HepG2 (cell line): ENCODE measurements around the gene RABGGTA. TPM values are rescaled to one million over a fixed set of nuclear protein-coding genes. Genes with fewer than 3 reads are reported as not detected.
A peak's percentile ranks its signal among the peaks of the same experiment; 100 is the strongest.

Experiments used
- ATAC-seq: fragments of 200-7000 bp; cut with Tn5 transposase; 3 replicates; pipeline ENCODE4 v1.9.1; 2020; ENCODE audit warnings: mild to moderate bottlenecking, moderate library complexity
- BruUV-seq: library from RNA; stranded (reverse); fragments of 400-500 nt; replicated peaks from 2 replicates; lab custom pipeline; 2021; lab: Mats Ljungman, UMichigan
- CTCF ChIA-PET: fragments of 300-600 bp; formaldehyde crosslinking; extraction: SDS; loops from one replicate; lab custom pipeline; 2021; ENCODE audit warnings: low total read pairs, inconsistent platforms, low intra/inter-chr PET ratio; lab: Yijun Ruan, JAX
- POLR2A ChIA-PET: fragments of 350-600 bp; sonication (Branson Sonifier 250); formaldehyde crosslinking; loops from one replicate; lab custom pipeline; 2020; ENCODE audit warnings: antibody characterized with exemption, inconsistent platforms; lab: Yijun Ruan, JAX
- DNase-seq: peaks from one replicate; pipeline ENCODE4 v3.0.0-alpha.2; 2015; ENCODE audit warnings: low spot score
- FAIRE-seq: peaks from 3 replicates; lab custom pipeline; 2011; peaks lifted over from hg19 to GRCh38; lab: Jason Lieb, UNC
- H2AFZ ChIP-seq: one replicate; pipeline ENCODE4 v1.6.1; 2011; ENCODE audit warnings: low read length, inconsistent platforms
- H3K27ac ChIP-seq: fragments of 300-600 bp; 3 replicates; pipeline ENCODE4 v1.8.0; 2011; ENCODE audit warnings: mixed run types, mild to moderate bottlenecking, mixed read lengths, low read length, inconsistent platforms; ENCODE audit not compliant: insufficient read depth; ENCODE audit errors: extremely low read length
- H3K27me3 ChIP-seq, 2 experiments: fragments of 200-600 bp in 1 of 2; 2 replicates in 1 of 2; 3 replicates in 1 of 2; pipeline versions ENCODE4 v1.6.0 to v1.8.0; 2011; ENCODE audit warnings: low read length in 2 of 2, mild to moderate bottlenecking in 2 of 2, moderate library complexity in 2 of 2, inconsistent platforms in 1 of 2; ENCODE audit not compliant: insufficient read depth in 2 of 2, control insufficient read depth in 1 of 2
- H3K36me3 ChIP-seq, 2 experiments: fragments of 200-600 bp in 1 of 2; replicated peaks in 1 of 2; 2 replicates in 1 of 2; 3 replicates in 1 of 2; pipeline versions ENCODE4 v1.5.1 to v1.8.0; 2011; ENCODE audit warnings: low read length in 2 of 2, inconsistent platforms in 1 of 2; ENCODE audit not compliant: insufficient read depth in 2 of 2, control insufficient read depth in 1 of 2
- H3K4me1 ChIP-seq: 2 replicates; pipeline ENCODE4 v1.5.1; 2012; ENCODE audit warnings: low read length, inconsistent platforms; ENCODE audit not compliant: insufficient read depth
- H3K4me2 ChIP-seq: 2 replicates; pipeline ENCODE4 v1.6.0; 2011; ENCODE audit warnings: low read depth, low read length, inconsistent platforms
- H3K4me3 ChIP-seq, 3 experiments: fragments of 200-600 bp in 1 of 3; sonication (generic), shearing (Covaris generic) in 1 of 3; replicated peaks in 1 of 3; 2 replicates each; pipeline ENCODE4 v1.5.1; 2011 to 2016; ENCODE audit warnings: low read length in 3 of 3, inconsistent platforms in 2 of 3, low read depth in 2 of 3, mild to moderate bottlenecking in 2 of 3, control low read depth in 1 of 3, mixed read lengths in 1 of 3; ENCODE audit not compliant: insufficient read depth in 1 of 3
- H3K79me2 ChIP-seq: one replicate; pipeline ENCODE4 v1.6.1; 2011; ENCODE audit warnings: low read length, inconsistent platforms; ENCODE audit not compliant: insufficient read depth
- H3K9ac ChIP-seq: 2 replicates; pipeline ENCODE4 v1.6.0; 2011; ENCODE audit warnings: mild to moderate bottlenecking, low read depth, low read length, inconsistent platforms; ENCODE audit not compliant: insufficient read depth
- H3K9me3 ChIP-seq: 2 replicates; pipeline ENCODE4 v1.5.1; 2012; ENCODE audit warnings: mild to moderate bottlenecking, low read length
- H4K20me1 ChIP-seq: 2 replicates; pipeline ENCODE4 v1.6.0; 2011; ENCODE audit warnings: inconsistent platforms, mild to moderate bottlenecking, low read length, moderate library complexity; ENCODE audit not compliant: insufficient read depth
- BORCS8-MEF2B ChIP-seq: sonication (generic); formaldehyde crosslinking; IDR thresholded peaks from 2 replicates; pipeline ENCODE4 v1.8.0; 2022; ENCODE audit warnings: mild to moderate bottlenecking, missing genetic modification reagents
- CEBPG ChIP-seq: IDR thresholded peaks from 2 replicates; pipeline ENCODE4 v1.6.1; 2016
- HIVEP1 ChIP-seq: sonication (generic); formaldehyde crosslinking; IDR thresholded peaks from 2 replicates; pipeline ENCODE4 v1.4.0; 2020; ENCODE audit warnings: mild to moderate bottlenecking, missing genetic modification reagents
- KDM5B ChIP-seq: sonication (generic); formaldehyde crosslinking; IDR thresholded peaks from 2 replicates; pipeline ENCODE4 v1.4.0; 2020; ENCODE audit warnings: missing genetic modification reagents, mild to moderate bottlenecking, borderline replicate concordance
- KLF15 ChIP-seq: sonication (generic); formaldehyde crosslinking; IDR thresholded peaks from 2 replicates; pipeline ENCODE4 v1.8.1; 2023; ENCODE audit warnings: borderline replicate concordance, mild to moderate bottlenecking, inconsistent platforms, missing genetic modification reagents, mixed read lengths
- POLR2A ChIP-seq, 2 experiments: IDR thresholded peaks; 2 replicates each; pipeline ENCODE4 v1.6.1; 2011; ENCODE audit warnings: low read depth in 2 of 2, low read length in 2 of 2, mild to moderate bottlenecking in 1 of 2, moderate library complexity in 1 of 2; ENCODE audit not compliant: insufficient read depth in 1 of 2
- PRPF4 ChIP-seq: fragments of 200-400 bp; formaldehyde crosslinking; IDR thresholded peaks from 2 replicates; pipeline ENCODE4 v1.6.1; 2016; ENCODE audit warnings: low read length, low read depth; ENCODE audit not compliant: poor library complexity, severe bottlenecking
- RFX5 ChIP-seq: IDR thresholded peaks from 2 replicates; pipeline ENCODE4 v1.6.1; 2011; ENCODE audit warnings: low read depth, low read length, improper control_type of control experiment
- XRCC5 ChIP-seq: fragments of 200-400 bp; formaldehyde crosslinking; optimal IDR thresholded peaks from 2 replicates; pipeline ENCODE3; 2017; ENCODE audit warnings: mild to moderate bottlenecking, low read length
- WGBS: methylation state at CpG from one replicate; pipeline ENCODE4 v1.1.6; 2017; ENCODE audit warnings: low lambda C conversion rate; 5-methylcytosine and 5-hydroxymethylcytosine counted together
- in situ Hi-C: cut with HindIII; loops from 2 replicates; pipeline ENCODE4 v1.10.0; 2017; ENCODE audit warnings: low pct_unique_long_range_greater_than_20kb; ENCODE audit not compliant: extremely low pct_ligation_motif_present
- intact Hi-C: fragments of 100-400 bp; cut with micrococcal nuclease; formaldehyde crosslinking; loops from one replicate; pipeline ENCODE4 v1.10.0; 2022; ENCODE audit not compliant: unreplicated experiment
- polyA plus RNA-seq, 8 experiments: library from polyadenylated mRNA; depleted of rRNA in 3 of 8; stranded (reverse) in 7 of 8; unstranded in 1 of 8; fragments of >200 nt; fragmentation: Illumina TruSeq in 4 of 8; extraction: Trizol in 4 of 8; gene quantifications; 2 replicates each; pipeline versions ENCODE4 v1.2.1 to v1.2.3, GENCODE V29; 2011 to 2016; ENCODE audit warnings: low read depth in 4 of 8, missing spikeins in 1 of 8, mixed read lengths in 1 of 8; ENCODE audit not compliant: insufficient read depth in 1 of 8
- total RNA-seq, 5 experiments: library from RNA; depleted of rRNA; stranded (reverse); fragments of >200 nt; fragmentation: Illumina TruSeq; extraction: Trizol; gene quantifications; 2 replicates each; pipeline ENCODE4 v1.2.3, GENCODE V29; 2016; ENCODE audit warnings: low read depth in 1 of 5
- TF ChIP-seq, protein P1 (sequence below): sonication (generic); formaldehyde crosslinking; IDR thresholded peaks from 2 replicates; pipeline ENCODE4 v1.5.0; 2020; ENCODE audit warnings: mild to moderate bottlenecking, missing genetic modification reagents, borderline replicate concordance
- TF ChIP-seq, protein P2 (sequence below): sonication (generic); formaldehyde crosslinking; IDR thresholded peaks from 2 replicates; pipeline ENCODE4 v1.5.0; 2020; ENCODE audit warnings: mild to moderate bottlenecking, missing genetic modification reagents, moderate library complexity

The RABGGTA gene
- total and polyA plus RNA-seq, 2 of the 13 experiments (the other 11 are each of a cell fraction or from before 2014, with no cell fraction given) = 57.9 to 90.8 TPM

DNA sequence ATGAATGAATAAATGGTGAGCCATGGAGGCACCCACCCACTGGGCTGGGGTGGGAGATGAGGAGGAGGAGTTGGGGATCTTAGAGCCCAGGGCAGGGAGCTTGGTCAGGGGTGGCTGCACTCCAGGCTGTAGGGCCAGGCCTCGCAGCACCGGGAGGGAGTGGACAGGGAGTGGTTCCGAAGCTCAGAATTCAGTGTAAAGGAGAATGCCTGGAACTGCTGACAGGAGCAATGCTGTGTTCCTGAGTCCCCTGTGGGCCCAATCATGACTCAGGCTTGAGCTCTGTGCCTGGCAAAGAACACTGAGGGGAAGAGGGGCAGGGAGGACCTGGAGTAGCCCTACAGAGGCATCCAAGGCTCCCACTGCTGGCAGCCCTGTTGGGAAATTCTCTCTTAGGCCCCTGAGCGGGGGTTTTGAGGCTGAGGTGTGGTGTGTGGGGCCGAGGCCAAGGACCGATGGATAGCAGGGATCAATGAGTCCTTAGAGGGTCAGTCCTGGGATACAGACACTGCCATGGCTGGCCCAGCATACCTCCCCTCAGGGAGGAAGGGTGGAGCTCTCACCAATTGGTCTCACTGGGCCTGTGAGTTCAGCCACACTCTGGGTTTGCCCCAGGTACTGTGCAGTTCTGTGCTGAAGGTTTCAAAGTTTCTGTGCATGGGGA lies 9.5 kb upstream of the RABGGTA start (continued):
- TF ChIP-seq KDM5B (CRISPR knock-in tag) (0 out of 2 replicates have a peak, but pooled peaks have one; percentile 31), BORCS8-MEF2B (CRISPR knock-in tag) (0 out of 2 replicates have a peak, but pooled peaks have one; percentile 53)
- TF ChIP-seq, all 625 proteins: peak for 6

DNA sequence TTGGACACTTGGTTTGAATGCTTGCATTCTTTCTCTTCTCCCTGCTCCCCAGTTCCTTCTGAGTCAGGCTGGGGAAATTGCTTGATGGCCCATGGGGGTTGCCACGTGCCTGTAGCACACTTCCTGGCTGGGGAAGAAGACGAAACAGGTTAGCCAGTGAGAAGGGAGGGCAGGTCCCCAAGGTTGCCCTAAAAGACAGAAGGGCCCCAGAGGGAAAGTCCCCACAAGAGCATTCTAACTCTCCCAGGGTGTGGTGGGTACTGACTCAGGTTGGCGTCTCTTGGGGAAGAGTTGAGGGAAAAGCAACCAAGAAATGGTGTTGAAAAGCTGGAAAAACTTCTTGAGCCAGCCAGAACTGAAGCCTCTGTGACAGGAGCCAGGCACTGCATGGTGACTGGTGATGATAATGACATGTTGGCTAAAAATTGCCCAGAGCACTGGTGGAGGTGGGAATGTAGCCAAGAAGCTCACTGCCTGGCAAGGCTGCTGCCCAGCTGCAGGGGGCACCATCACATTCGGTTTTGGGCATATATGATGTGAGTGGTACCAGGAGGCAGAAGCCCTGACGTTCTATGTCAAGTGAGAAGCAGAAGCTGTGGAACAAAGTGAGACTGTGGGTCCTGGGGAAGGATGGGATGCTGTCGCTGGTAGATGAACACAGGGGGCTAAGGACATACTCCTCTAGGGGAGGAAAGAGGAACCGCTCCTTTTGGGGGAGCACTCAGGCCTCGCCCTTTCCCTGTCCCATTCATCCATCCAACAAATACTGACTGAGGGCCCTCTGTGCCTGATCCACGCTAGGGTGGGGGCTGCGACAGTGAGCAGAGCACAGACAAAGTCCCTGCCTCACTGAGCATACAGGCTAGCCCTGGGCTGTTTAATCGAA lies 8.1 kb upstream of the RABGGTA start:
- ChIA-PET CTCF (no interaction called here), POLR2A (interaction anchor here (0.9 to 4.8 kb wide), 4 partner anchors 9 to 84 kb away, joined by 3 to 27 read pairs (median 3); partner anchors contain the start of genes RABGGTA and TM9SF1)
- Histone ChIP-seq H3K9me3 (no peaks in the 10 kb centered on the region), H3K36me3 (no peaks in the 10 kb centered on the region), H4K20me1 (no peaks in the 10 kb centered on the region), H3K79me2 (peaks cover 2% of the 10 kb centered on the region), H3K4me3 (no peak overlapping the region), H3K4me2 (no peak overlapping the region), H3K27ac (no peak overlapping the region), H3K4me1 (no peaks in the 10 kb centered on the region), H3K27me3 (no peaks in the 10 kb centered on the region), H3K9ac (no peak overlapping the region), H2AFZ (no peak overlapping the region)
- ATAC-seq (no peak), FAIRE-seq (no peak), DNase-seq (no peak)
- intact Hi-C loops = no loop called here
- no TSS peak for BruUV-seq
- 82% methylated on average over 11 of the region's 11 CpGs for WGBS
- in situ Hi-C loops = no loop called here
- TF ChIP-seq RFX5 = peak; percentile 58; the same call in 1 of the 2 replicates
- TF ChIP-seq, protein P1, sequence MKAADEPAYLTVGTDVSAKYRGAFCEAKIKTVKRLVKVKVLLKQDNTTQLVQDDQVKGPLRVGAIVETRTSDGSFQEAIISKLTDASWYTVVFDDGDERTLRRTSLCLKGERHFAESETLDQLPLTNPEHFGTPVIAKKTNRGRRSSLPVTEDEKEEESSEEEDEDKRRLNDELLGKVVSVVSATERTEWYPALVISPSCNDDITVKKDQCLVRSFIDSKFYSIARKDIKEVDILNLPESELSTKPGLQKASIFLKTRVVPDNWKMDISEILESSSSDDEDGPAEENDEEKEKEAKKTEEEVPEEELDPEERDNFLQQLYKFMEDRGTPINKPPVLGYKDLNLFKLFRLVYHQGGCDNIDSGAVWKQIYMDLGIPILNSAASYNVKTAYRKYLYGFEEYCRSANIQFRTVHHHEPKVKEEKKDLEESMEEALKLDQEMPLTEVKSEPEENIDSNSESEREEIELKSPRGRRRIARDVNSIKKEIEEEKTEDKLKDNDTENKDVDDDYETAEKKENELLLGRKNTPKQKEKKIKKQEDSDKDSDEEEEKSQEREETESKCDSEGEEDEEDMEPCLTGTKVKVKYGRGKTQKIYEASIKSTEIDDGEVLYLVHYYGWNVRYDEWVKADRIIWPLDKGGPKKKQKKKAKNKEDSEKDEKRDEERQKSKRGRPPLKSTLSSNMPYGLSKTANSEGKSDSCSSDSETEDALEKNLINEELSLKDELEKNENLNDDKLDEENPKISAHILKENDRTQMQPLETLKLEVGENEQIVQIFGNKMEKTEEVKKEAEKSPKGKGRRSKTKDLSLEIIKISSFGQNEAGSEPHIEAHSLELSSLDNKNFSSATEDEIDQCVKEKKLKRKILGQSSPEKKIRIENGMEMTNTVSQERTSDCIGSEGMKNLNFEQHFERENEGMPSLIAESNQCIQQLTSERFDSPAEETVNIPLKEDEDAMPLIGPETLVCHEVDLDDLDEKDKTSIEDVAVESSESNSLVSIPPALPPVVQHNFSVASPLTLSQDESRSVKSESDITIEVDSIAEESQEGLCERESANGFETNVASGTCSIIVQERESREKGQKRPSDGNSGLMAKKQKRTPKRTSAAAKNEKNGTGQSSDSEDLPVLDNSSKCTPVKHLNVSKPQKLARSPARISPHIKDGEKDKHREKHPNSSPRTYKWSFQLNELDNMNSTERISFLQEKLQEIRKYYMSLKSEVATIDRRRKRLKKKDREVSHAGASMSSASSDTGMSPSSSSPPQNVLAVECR = 0 out of 2 replicates have a peak, but pooled peaks have one; percentile 8
- 0 out of 2 replicates have a peak, but pooled peaks have one; percentile 47 for TF ChIP-seq HIVEP1 (CRISPR knock-in tag)
- no peak for TF ChIP-seq PRPF4
- TF ChIP-seq, protein P2, sequence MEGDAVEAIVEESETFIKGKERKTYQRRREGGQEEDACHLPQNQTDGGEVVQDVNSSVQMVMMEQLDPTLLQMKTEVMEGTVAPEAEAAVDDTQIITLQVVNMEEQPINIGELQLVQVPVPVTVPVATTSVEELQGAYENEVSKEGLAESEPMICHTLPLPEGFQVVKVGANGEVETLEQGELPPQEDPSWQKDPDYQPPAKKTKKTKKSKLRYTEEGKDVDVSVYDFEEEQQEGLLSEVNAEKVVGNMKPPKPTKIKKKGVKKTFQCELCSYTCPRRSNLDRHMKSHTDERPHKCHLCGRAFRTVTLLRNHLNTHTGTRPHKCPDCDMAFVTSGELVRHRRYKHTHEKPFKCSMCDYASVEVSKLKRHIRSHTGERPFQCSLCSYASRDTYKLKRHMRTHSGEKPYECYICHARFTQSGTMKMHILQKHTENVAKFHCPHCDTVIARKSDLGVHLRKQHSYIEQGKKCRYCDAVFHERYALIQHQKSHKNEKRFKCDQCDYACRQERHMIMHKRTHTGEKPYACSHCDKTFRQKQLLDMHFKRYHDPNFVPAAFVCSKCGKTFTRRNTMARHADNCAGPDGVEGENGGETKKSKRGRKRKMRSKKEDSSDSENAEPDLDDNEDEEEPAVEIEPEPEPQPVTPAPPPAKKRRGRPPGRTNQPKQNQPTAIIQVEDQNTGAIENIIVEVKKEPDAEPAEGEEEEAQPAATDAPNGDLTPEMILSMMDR (CRISPR knock-in tag) = peak; percentile 33; the same call in 1 of the 2 replicates
- peak; percentile 13 for TF ChIP-seq XRCC5
- 0 out of 2 replicates have a peak, but pooled peaks have one; percentile 27 for TF ChIP-seq KLF15 (CRISPR knock-in tag)
- TF ChIP-seq CEBPG (CRISPR knock-in tag) = no peak
- TF ChIP-seq POLR2A (IDR thresholded peaks at IDR 0.05; ENCODE audit: insufficient read depth in 1 of 2, low read depth in 2 of 2, low read length in 2 of 2) = 0 out of 4 replicates have a peak, but pooled peaks of 1 of the 2 experiments have one; percentile 10
